NCI-H1694 (cell line): ENCODE measurements around the gene BMPR1B.

ENCODE experiments used
- DNase-seq: peaks from one replicate; lab custom pipeline; 2025; lab: John Stamatoyannopoulos, UW

The BMPR1B gene

GRCh38 chr4:94912606-94913005 lies 154.9 kb downstream of the BMPR1B start:
- DNase-seq, result no peak

- no peak for DNase-seq
Measured at GRCh38 chr4:94913316-94913715, 155.6 kb downstream of the BMPR1B start.

DNA sequence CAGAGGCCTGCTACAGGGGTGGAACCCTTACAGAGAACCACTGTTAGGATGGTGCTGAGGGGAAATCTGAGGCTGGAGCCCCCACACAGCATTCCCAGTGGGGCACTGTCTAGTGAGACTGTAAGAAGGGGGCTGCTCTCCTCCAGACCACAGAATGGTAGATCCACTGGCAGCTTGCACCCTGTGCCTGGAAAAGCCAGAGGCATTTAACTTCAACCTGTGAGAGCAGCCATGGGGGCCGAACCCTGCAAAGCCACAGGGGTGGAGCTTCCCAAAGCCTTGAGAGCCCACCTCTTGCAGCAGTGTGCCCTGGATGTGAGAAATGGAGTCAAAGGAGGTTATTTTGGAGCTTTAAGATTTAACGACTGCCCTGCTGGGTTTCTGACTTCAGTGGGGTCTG lies 159.4 kb downstream of the BMPR1B start:
- no peak for DNase-seq

- DNase-seq, result no peak
Measured at GRCh38 chr4:94918543-94918942, 160.8 kb downstream of the BMPR1B start.

GRCh38 chr4:94920369-94920768 lies 162.6 kb downstream of the BMPR1B start:
- DNase-seq, result no peak

DNA sequence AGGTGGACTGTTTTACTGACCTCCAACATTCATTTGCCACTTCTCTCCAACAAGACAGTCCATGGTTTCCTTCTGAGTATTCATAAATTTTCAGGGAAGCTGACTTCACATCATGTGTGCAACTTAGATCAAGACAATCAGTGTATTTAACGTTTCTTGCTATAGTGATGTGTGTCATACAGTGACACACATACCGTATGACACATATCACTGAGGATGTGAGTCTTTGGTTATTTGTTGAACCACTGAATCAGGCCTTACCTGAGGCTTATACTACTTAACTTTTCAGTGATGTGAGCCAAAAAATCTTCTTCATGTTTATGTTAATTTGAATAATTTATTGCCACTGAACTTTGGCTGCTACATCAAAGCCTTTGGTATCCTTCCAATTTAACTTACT lies 166.8 kb downstream of the BMPR1B start:
- DNase-seq, result no peak

DNA sequence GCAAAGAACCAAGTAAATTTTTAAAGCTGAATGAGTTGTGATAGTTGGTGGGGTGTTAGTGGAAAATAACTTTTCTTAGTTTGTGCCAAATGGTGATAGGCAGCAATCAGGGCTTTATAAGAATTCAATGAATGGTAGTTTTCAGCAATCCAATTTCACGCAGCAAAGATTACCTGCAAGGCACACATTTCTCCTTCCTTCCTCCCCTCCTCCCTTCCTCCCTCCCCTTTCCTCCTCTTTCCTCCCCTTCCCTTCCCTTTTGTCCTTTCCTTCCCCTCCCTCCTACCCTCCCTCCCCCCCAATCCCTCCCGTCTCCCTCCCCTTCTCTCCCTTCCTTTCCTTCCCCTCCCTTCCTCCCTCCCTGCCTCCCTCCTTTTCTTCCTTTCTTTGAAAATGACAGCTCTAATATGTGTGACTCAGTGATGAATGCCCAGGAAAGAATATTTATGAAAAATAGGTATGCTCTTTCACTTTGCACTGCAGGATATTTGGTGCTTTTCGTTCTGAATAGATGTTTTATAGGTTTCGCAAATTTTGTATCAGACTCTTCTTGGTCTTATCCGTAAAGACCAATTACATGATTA lies 168.1 kb downstream of the BMPR1B start:
- DNase-seq, result no peak

GRCh38 chr4:94926936-94927335 lies 169.2 kb downstream of the BMPR1B start:
- no peak for DNase-seq

GRCh38 chr4:94927696-94928095 lies 169.9 kb downstream of the BMPR1B start:
- DNase-seq, result no peak

GRCh38 chr4:94929696-94930095 lies 171.9 kb downstream of the BMPR1B start:
- no peak for DNase-seq

- no peak for DNase-seq
Measured at GRCh38 chr4:94931626-94932025, 173.9 kb downstream of the BMPR1B start.

- no peak for DNase-seq
Measured at GRCh38 chr4:94932366-94932765, 174.6 kb downstream of the BMPR1B start.

GRCh38 chr4:94933799-94934198 lies 176.0 kb downstream of the BMPR1B start:
- DNase-seq, result no peak

DNA sequence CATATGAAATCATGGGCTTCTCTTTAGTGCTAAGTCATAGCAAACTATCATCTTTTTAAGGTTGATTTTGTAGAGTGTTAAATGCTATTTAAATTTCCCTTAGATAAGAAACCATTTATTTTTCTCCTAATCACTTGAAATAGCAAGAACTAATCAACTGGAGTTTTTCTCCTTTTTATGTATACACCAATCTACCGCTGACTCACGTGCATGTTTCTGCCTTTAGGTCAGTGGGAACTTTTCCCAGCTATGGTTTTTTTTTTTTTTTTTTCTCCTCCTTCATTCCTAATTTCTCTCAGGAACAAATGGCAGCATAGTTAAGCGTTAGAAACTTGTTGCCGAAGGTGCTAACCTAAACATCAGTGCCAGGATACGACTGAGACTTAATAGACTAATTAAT lies 176.4 kb downstream of the BMPR1B start:
- no peak for DNase-seq

DNA sequence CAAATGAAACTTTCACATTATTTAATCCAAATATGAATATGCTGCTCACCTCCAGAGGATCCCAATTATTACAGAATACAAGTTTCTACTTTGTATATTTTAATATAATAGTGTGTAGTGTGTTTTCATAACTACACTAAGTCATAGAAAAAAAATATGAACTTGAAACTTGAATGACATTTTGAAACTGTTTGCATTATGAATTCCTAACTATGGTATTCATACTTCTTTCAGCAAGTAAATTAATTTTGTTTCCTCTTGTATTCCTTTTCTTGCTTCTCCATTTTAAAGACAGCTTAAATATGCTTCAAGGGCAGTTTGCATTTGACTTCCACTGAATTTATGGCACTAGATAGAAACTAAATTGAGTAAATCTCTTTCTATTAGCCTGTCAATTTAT lies 177.1 kb downstream of the BMPR1B start:
- DNase-seq, result no peak

GRCh38 chr4:94936854-94937253 lies 179.1 kb downstream of the BMPR1B start:
- no peak for DNase-seq

- no peak for DNase-seq
Measured at GRCh38 chr4:94939791-94940519, 182.2 kb downstream of the BMPR1B start.

DNA sequence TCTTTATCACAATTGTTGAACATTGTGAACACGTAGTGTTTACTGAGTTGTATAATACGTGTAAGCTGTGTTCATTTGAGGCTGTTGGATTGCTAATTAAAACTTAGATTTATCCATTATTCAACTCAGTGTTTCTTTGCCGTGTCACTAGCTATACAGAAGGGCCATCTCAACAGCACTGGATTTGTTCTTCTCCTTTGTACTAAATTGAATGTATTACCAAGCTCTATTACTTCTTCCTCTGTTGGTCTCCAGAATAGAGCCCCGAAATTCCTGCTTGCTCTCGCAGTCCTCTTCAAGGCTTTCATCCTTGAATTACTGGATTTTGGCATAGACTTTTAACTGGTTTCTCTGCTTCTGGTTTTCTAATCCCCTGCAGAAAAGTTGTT lies 182.8 kb downstream of the BMPR1B start:
- no peak for DNase-seq

DNA sequence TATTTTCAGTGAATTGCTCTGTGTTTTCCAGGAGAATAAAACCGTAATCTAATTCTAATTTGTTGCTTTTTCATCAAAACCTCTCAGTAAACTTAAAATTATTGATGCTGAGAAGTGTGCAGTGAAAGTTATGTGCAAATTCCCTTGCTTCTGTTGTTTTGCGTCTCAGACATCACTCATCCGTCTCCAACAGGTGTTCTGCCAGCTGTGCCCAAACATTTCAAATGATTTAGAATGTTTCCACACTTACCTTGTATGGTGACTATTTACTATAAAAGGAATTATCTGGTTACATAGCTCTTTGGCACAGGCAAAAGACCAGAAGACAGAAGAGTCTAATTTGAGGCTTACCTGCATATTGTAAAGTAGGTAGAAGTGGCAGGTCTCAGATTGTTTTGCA lies 184.0 kb downstream of the BMPR1B start:
- DNase-seq, result no peak

GRCh38 chr4:94944726-94945125 lies 187.0 kb downstream of the BMPR1B start:
- no peak for DNase-seq

DNA sequence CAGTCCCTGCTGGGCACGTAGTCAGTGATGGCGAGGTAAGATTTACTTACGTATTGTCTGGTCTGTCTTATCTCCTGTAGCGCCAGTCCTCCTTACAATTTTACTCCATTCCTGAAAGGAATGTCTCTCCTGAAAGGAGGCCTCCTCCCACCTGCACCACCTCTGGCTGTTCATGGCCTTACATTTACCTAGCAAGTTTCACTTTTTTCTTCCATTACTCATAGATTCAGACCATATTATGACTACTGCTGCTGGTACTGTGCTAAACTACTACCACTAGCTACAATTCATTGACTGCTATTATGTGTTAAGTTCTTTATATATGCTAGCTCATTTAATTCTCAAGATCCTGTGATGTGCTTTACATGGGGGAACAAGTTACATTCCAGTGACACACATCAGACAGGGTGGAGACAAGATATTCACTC lies 189.9 kb downstream of the BMPR1B start:
- DNase-seq, result no peak

GRCh38 chr4:94954251-94954650 lies 196.5 kb downstream of the BMPR1B start:
- no peak for DNase-seq

GRCh38 chr4:94957030-94957429 lies 199.3 kb downstream of the BMPR1B start:
- no peak for DNase-seq

DNA sequence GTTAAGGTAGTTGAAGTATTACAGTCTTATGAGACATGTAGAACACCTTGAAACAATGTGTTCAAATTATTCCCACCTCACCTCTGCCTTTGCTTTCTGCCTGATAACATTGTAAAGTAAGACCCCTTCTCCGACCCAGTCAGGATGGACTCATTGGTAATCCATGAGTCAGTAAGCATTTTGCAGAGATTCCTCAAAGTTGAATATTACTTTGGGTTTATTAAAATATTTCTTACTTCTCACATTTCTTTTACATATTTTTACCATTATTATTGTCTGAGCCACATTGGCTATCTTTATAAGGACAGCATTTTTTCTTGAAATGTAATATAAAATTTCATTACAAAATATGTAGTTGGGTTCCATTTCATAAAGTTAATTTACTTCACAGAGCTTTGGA lies 201.6 kb downstream of the BMPR1B start:
- no peak for DNase-seq
